Hematopoietic multipotent progenitor cell treated with erythropoietin and hydrocortisone succinate and interleukin-3 and kit ligand, for 15 days (in vitro differentiated cells): Measurements from ENCODE around the gene GRB2.
"Not testable (repeated sequence)": the region's sequence is repeated elsewhere in the genome, so short reads cannot be mapped to it uniquely, and the experiment has no call there.

ENCODE experiments used
- DNase-seq: peaks from one replicate; pipeline ENCODE4 v3.0.0-alpha.2; 2015; ENCODE audit warnings: low spot score

The GRB2 gene

DNA sequence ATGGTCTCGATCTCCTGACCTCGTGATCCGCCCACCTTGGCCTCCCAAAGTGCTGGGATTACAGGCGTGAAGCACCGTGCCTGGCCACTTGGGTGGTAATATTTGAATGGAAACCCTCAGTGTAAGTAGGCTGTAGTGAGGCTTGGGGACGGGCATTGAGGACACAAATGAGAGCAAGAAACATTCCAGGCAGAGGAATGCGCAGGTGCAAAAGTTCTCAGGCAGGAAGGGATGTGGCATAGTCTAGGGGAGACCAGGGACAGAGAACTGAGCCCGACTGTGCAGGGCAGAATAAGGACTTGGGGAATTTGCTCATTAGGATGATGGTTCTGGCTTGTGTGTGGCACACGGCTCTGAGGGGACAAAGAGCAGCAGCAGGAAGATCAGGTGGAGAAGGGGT lies 54.8 kb downstream of the GRB2 start:
- DNase-seq, result no peak

- no peak for DNase-seq
Observed at GRCh38 chr17:75350029-75350428, 55.4 kb downstream of the GRB2 start.

DNA sequence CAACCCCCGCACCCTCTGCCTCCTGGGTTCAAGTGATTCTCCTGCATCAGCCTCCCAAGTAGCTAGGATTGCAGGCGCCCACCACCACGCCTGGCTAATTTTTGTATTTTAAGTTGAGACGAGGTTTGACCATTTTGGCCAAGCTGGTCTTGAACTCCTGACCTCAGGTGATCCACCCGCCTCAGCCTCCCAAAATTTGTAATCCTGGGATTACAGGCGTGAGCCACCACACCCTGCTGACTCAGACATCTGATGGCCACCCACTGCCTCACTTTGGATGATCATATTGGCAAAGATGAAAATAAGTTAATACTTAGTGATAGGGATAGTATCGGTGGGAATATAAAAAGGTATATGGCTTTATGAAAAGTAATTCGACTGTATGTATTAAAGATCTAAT lies 55.9 kb downstream of the GRB2 start:
- no peak for DNase-seq

DNA sequence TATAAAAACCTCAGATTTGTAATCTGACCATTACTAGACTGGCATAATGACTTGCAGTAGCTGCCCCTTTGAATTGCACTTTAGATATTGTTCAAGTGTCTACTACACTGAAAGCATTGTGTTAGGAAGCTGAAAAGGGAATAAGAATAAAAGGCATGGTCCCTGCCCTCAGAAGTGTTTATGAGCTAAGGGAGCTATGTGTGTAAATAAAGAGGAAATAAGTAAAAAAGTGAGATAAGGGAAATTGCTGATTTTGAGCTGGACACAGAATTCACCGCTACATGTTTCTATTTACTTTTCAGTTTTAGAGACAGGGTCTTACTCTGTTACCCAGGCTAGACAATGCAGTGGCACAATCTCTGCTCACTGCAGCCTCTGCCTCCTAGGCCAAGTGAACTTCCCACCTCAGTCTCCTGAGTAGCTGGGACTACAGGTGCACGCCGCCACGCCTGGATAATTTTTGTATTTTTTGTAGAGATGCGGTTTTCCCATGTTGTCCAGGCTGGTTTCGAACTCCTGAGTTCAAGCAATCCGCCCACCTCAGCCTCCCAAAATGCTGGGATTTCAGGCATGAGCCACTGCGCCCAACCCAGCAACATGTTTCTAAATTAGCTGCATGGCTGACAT lies 57.0 kb downstream of the GRB2 start:
- no peak for DNase-seq

DNA sequence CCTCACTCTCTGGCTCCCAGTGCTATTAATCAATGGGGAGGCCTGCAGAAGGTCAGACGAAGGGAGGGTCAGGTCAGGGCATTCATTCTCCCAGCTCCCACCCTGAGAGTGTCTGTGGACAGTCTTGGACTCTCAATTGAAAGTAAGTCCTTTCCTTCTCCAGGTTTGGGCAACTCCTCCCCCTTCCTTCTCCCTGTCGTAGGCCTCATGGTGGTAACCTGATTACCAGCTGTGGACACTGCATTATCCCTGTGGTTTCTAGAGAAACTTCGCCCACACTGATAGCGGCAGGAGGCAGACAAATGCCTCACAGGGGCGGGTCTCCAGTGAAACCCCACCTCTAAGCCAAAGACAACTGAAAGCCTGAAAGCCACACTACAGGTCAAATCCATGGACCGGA lies 58.6 kb downstream of the GRB2 start:
- DNase-seq, result peak; percentile 47

- DNase-seq, result not testable (repeated sequence)
Observed at GRCh38 chr17:75346368-75346767, 59.1 kb downstream of the GRB2 start.

- DNase-seq, result no peak
Observed at GRCh38 chr17:75345514-75346167, 59.8 kb downstream of the GRB2 start.

- no peak for DNase-seq
Observed at GRCh38 chr17:75344666-75345065, 60.8 kb downstream of the GRB2 start.

- no peak for DNase-seq
Observed at GRCh38 chr17:75342996-75343395, 62.5 kb downstream of the GRB2 start.

DNA sequence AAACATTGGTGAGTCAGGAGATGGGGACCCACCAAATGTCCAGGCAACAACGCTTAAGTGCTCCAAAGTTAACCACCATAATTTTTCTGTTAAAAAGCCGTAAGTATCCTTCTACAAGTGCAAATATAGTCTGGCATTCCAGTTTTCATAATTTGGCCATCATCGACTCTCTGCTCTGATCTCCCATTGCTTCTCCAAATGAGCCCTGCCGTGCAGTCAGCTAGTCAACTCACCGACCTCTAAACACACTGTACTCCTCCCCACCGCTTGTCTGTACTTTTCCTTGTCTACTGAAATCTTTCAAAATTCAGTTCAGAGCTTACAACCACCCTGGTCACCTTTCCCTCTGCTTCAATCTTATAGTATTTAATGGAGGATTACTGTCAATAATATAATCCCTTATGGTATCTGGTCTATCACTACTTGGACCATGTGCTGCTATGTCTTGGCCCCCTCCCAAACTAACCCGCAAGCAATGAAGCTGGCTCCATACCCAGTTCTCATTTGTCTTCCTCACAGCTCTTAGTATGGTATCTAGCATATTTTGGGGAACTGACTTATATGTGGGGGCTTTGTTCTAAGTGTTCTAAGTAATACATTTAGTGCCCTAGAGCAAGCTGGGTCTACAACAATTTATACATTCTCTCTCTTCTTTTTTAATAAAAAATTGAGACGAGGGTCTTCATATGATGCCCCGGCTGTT lies 63.5 kb downstream of the GRB2 start:
- DNase-seq, result no peak

DNA sequence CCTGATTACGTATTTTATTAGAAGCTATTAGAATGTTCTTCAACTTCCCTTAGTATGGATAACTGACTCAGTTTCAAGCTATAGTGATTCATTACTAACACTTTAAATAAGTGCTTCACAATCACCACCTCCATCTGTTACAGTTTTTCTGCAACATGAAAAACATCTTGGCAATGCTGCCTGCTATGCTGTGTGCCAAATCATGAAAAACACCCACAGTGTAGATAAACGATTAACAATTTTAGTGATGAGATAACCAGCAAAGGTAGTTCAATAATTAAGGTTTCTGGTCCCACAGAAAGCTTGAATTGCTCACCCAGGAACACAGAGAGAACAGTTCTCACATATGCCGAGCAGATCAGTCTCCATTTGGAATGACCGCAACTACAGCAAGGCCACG lies 64.8 kb downstream of the GRB2 start:
- no peak for DNase-seq

GRCh38 chr17:75339971-75340370 lies 65.5 kb downstream of the GRB2 start:
- no peak for DNase-seq

DNA sequence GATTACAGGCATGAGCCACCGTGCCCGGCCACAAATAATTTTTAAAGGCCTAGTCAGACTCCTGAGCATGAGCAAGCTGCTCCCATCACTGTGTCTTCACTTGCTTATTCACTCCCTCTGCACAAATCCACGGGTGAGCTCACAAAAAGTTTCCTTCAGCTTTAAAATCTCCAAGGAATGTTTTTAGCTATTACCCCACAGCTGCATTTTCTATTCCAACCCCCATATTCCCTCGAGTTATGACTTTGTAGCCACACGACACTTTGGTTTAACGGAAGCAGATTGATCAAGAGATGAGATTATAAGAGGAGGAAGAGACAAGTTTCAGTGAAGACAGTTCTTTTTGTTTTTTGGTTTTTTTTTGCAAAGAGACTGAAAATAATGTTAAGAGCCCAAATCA lies 67.1 kb downstream of the GRB2 start:
- DNase-seq, result no peak

DNA sequence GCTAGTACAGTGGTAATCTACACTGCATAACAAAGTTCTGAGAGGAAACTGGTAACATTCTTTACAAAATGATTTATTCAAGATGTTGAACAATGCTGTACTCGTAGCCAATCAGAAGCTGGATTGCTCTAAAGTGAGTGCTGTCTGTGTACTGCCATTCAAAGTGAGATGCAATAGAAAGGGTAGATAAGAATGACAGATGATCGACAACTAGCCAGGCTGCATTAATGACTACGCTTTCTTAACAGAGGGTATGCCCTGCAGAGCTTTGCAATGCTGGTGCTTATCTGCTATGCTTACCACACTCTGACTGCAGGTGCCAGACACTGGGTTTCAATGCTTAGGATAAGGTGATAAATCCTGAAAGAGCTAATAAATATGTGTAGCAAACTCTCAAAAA lies 70.2 kb downstream of the GRB2 start:
- no peak for DNase-seq

DNA sequence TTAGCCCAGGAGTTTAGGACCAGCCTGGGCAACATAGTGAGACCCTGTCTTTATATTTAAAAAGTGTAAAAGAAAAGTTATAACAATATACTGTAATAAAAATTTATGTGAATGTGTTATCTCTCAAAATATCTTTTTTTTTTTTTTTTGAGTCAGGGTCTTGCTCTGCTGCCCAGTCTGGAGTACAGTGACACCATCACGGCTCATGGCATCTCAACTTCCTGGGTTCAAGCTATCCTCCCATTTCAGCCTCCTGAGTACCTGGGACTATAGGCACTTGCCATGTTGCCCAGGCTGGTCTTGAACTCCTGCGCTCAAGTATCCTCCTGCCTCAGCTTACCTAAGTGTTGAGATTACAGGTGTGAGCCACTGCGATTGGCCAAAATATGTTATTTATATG lies 70.8 kb downstream of the GRB2 start:
- no peak for DNase-seq

DNA sequence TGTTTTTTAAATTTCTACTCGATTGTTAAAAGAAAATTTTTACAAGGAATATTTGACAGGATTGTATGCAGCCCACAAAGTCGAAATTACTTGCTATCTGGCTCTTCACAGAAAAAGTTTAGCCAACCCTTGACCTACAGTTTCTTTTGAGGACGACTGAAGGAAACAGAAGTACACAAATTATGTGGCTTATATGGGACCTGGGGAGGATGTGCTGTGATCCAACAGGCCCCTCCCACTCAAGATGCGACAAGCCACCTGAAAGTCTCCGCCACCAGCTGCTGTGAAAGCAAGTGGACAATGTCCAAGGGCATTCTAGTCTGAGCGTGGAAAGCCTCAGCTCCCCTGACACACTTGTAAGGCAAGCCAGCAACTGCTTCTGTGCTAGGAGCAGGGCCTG lies 73.8 kb downstream of the GRB2 start:
- no peak for DNase-seq

DNA sequence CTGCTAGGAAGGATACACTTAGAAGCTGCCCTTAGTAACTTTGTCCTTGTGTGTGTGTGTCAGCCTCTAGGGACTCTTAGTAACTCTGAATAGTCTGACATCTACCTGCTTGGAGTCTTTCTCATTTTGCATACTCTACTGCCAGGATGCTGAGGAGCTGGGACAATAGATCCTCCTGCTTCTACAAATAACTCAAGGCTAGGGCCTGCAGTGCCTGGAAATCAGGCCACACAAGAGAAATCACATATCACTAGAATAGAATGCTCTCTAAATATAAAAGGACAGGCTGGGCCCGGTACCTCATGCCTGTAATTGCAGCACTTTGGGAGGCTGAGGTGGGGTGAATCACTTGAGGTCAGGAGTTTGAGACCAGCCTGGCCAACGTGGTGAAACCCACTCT lies 77.7 kb downstream of the GRB2 start:
- no peak for DNase-seq

DNA sequence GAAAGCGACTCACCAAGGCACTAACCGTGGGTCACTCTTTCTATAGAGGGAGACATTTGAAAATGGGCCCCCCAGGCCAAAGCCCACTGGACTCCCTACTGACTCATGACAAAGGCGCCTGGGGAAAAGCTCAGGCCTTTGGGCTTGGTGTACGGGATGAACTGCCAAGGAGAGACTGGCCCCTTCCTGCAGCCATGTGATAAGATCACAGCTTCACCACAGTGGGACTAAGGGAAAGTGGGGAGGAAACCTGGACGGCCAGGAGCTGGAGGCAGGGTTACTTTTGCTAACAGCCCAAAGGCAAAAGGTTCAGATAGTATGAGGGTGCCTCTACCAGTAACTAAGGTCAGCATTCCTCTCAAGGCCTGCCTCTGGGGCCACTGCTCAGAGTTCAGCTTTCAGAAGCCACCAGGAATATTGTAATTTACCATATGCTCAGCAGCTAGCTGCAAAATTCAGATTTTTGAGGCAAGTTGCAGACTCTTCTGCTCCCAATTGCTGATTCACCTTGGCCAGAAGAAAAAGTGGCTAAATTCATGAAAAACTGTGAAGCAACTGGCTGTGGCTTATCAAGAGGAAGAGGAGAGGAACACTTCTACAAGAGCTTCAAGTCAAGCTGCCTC lies 79.1 kb downstream of the GRB2 start:
- DNase-seq, result no peak

- DNase-seq, result no peak
Observed at GRCh38 chr17:75325827-75326225, 79.7 kb downstream of the GRB2 start.

- no peak for DNase-seq
Observed at GRCh38 chr17:75325348-75325747, 80.1 kb downstream of the GRB2 start.

DNA sequence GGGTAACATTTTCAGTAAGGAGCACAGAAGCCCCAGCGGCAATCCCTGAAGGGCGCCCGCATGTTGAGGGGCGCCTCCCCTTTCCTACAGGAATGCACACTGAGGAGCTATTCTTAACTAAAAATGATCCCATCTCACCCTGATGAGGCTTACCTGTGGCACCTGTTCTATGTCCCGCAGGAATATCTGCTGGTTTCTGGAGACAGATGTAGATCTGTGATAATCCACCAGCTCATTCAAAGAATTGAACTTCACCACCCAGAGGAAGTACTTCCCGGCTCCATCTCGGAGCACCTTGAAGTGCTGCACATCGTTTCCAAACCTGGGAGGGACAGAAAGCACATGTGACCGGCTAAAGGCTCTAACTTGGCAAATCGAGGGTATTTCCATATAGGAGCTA lies 84.0 kb downstream of the GRB2 start:
- no peak for DNase-seq

DNA sequence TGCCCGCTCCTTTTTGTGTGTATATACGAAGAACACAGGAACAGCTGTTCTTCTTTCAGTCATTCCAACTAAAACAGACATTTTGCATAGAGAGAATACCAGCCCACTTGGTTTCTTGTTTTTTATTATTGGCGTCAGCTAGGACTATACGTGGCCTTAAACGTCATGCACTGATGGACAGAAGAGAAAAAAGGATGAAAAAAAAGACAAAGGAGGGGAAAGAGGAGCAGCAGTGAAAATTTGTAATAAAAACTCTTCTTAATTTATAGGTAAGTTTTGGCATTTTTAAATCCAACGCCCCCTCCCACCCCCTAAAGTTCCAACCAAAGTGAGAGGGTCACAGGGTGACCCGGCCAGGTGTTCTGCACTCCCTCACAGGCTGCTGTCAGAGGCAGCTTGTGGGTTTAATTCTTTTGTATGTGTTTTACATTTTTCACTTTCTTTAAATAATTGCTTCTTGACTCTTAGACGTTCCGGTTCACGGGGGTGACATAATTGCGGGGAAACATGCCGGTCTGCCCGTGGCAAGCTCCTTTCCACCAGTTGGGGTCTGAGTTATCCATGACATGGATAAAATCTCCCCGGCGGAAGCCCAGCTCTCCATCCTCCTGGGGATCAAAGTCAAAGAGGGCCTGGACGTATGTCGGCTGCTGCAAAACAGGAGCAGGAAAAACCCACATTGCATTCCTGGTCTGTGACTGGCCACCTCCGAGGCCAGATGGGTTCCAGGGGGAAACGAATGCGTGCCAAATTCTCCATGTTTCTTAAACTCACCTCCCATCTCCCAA lies 85.4 kb downstream of the GRB2 start:
- no peak for DNase-seq
